GM12892 (cell line): ENCODE results near the gene PANK1.

Source experiments
- POLR2A ChIP-seq: IDR thresholded peaks from 2 replicates; pipeline ENCODE4 v1.6.1; 2011; ENCODE audit warnings: low read depth, low read length, control low read depth
- POLR2AphosphoS5 ChIP-seq: IDR thresholded peaks from 2 replicates; pipeline ENCODE4 v1.6.1; 2011; ENCODE audit warnings: low read depth, low read length, control low read depth
- TAF1 ChIP-seq: IDR thresholded peaks from 2 replicates; pipeline ENCODE4 v1.6.1; 2011; ENCODE audit warnings: low read depth, mild to moderate bottlenecking, control low read depth, low read length, borderline replicate concordance

DNA sequence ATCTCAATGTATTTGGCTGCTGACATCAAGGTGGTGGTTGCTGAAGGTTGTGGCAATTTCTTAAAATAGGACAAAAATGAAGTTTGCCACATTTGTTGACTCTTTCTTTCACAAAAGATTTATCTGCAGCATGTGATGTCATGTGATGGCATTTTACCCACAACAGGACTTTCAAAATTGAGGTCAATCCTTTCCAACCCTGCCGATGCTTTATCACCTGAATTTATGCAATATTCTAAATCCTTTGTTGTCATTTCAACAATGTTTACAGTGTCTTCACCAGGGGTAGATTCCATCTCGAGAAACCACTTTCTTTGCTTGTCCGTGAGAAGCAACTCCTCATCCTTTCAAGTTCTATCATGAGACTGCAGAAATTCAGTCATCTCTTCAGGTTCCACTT is 69.0 kb downstream of the PANK1 start:
- TF ChIP-seq POLR2A, result no peak
- TF ChIP-seq TAF1, result no peak
- no peak for TF ChIP-seq POLR2AphosphoS5
